ENCODE measurements around the gene LRPAP1.
"Not testable (repeated sequence)": the region's sequence is repeated elsewhere in the genome, so short reads cannot be mapped to it uniquely, and the experiment has no call there.

Gene LRPAP1

GRCh38 chr4:3571921-3572320, 39.7 kb upstream of the LRPAP1 start:
- Histone ChIP-seq H3K9me3 (ENCODE audit: insufficient read depth, low read depth, low read length) (no peaks in the 10 kb centered on the region), H4K8ac (ENCODE audit: low read depth, low read length) (no peak overlapping the region), H3K27ac (ENCODE audit: low read depth, low read length) (no peak overlapping the region), H2BK5ac (ENCODE audit: low read depth, low read length, poor library complexity) (no peak overlapping the region), H3K79me2 (ENCODE audit: control insufficient read depth, insufficient read depth, low read length, poor library complexity) (no peaks in the 10 kb centered on the region), H2AFZ (ENCODE audit: insufficient read depth, low read length, poor library complexity) (no peak overlapping the region), H3K4me1 (ENCODE audit: control insufficient read depth in 1 of 2, insufficient read depth in 2 of 2, low read length in 2 of 2) (no peaks in the 10 kb centered on the region), H3K23ac (ENCODE audit: low read length) (no peak overlapping the region), H4K12ac (ENCODE audit: low read depth, low read length) (no peak overlapping the region), H3K14ac (ENCODE audit: low read length) (no peak overlapping the region), H3K36me3 (ENCODE audit: control insufficient read depth in 1 of 2, insufficient read depth in 2 of 2, low read length in 2 of 2) (no peaks in the 10 kb centered on the region), H3K27me3 (ENCODE audit: insufficient read depth, low read length) (no peaks in the 10 kb centered on the region), H3K4me2 (ENCODE audit: low read length) (no peak overlapping the region), H3K9ac (ENCODE audit: low read length) (no peak overlapping the region), H2BK120ac (ENCODE audit: insufficient read depth, low read length, poor library complexity) (no peak overlapping the region), H3K18ac (ENCODE audit: low read length) (no peak overlapping the region), H2AK5ac (ENCODE audit: low read length) (no peak overlapping the region), H2BK12ac (ENCODE audit: low read length) (no peak overlapping the region), H3K4me3 (ENCODE audit: low read depth, low read length) (no peak overlapping the region), H3K79me1 (ENCODE audit: low read length) (no peaks in the 10 kb centered on the region), H3K4ac (ENCODE audit: low read depth, low read length) (no peak overlapping the region), H4K91ac (ENCODE audit: low read depth, low read length) (no peak overlapping the region)
- DNase-seq = no peak
- WGBS (ENCODE audit: extremely low coverage, insufficient coverage, insufficient read length) = no CpG with 5 or more reads among the region's 11 CpGs

GRCh38 chr4:3570923-3571322, 38.7 kb upstream of the LRPAP1 start:
- not testable (repeated sequence) for H4K91ac ChIP-seq (ENCODE audit: low read depth, low read length); H3K79me1 ChIP-seq (ENCODE audit: low read length); H3K9me3 ChIP-seq (ENCODE audit: insufficient read depth, low read depth, low read length); H3K23ac ChIP-seq (ENCODE audit: low read length); H3K4me3 ChIP-seq (ENCODE audit: low read depth, low read length); H3K27ac ChIP-seq (ENCODE audit: low read depth, low read length); H3K18ac ChIP-seq (ENCODE audit: low read length); H3K4me1 ChIP-seq (ENCODE audit: control insufficient read depth in 1 of 2, insufficient read depth in 2 of 2, low read length in 2 of 2); DNase-seq; H2AFZ ChIP-seq (ENCODE audit: insufficient read depth, low read length, poor library complexity); H3K14ac ChIP-seq (ENCODE audit: low read length); H3K27me3 ChIP-seq (ENCODE audit: insufficient read depth, low read length); H3K9ac ChIP-seq (ENCODE audit: low read length); H2BK12ac ChIP-seq (ENCODE audit: low read length); H4K12ac ChIP-seq (ENCODE audit: low read depth, low read length); H2BK120ac ChIP-seq (ENCODE audit: insufficient read depth, low read length, poor library complexity); H2BK5ac ChIP-seq (ENCODE audit: low read depth, low read length, poor library complexity); H3K4me2 ChIP-seq (ENCODE audit: low read length); H3K79me2 ChIP-seq (ENCODE audit: control insufficient read depth, insufficient read depth, low read length, poor library complexity); H2AK5ac ChIP-seq (ENCODE audit: low read length); H3K4ac ChIP-seq (ENCODE audit: low read depth, low read length); H3K36me3 ChIP-seq (ENCODE audit: control insufficient read depth in 1 of 2, insufficient read depth in 2 of 2, low read length in 2 of 2); H4K8ac ChIP-seq (ENCODE audit: low read depth, low read length)
- no CpG with 5 or more reads among the region's 15 CpGs for WGBS (ENCODE audit: extremely low coverage, insufficient coverage, insufficient read length)

GRCh38 chr4:3569611-3570010, 37.4 kb upstream of the LRPAP1 start:
- not testable (repeated sequence) for H2AK5ac ChIP-seq (ENCODE audit: low read length); H3K79me2 ChIP-seq (ENCODE audit: control insufficient read depth, insufficient read depth, low read length, poor library complexity); H3K18ac ChIP-seq (ENCODE audit: low read length); H4K12ac ChIP-seq (ENCODE audit: low read depth, low read length); H3K79me1 ChIP-seq (ENCODE audit: low read length); H3K27me3 ChIP-seq (ENCODE audit: insufficient read depth, low read length); H3K14ac ChIP-seq (ENCODE audit: low read length); H3K27ac ChIP-seq (ENCODE audit: low read depth, low read length); H3K36me3 ChIP-seq (ENCODE audit: control insufficient read depth in 1 of 2, insufficient read depth in 2 of 2, low read length in 2 of 2); H2BK120ac ChIP-seq (ENCODE audit: insufficient read depth, low read length, poor library complexity); H2BK5ac ChIP-seq (ENCODE audit: low read depth, low read length, poor library complexity); H3K4ac ChIP-seq (ENCODE audit: low read depth, low read length); H3K23ac ChIP-seq (ENCODE audit: low read length); H3K4me2 ChIP-seq (ENCODE audit: low read length); H3K9ac ChIP-seq (ENCODE audit: low read length); H3K4me3 ChIP-seq (ENCODE audit: low read depth, low read length); H4K8ac ChIP-seq (ENCODE audit: low read depth, low read length); H2AFZ ChIP-seq (ENCODE audit: insufficient read depth, low read length, poor library complexity); H2BK12ac ChIP-seq (ENCODE audit: low read length); DNase-seq; H3K4me1 ChIP-seq (ENCODE audit: control insufficient read depth in 1 of 2, insufficient read depth in 2 of 2, low read length in 2 of 2); H4K91ac ChIP-seq (ENCODE audit: low read depth, low read length); H3K9me3 ChIP-seq (ENCODE audit: insufficient read depth, low read depth, low read length)
- WGBS (ENCODE audit: extremely low coverage, insufficient coverage, insufficient read length) = no CpG with 5 or more reads among the region's 15 CpGs

- H2BK5ac ChIP-seq (ENCODE audit: low read depth, low read length, poor library complexity); H3K9me3 ChIP-seq (ENCODE audit: insufficient read depth, low read depth, low read length); H4K91ac ChIP-seq (ENCODE audit: low read depth, low read length); H3K27me3 ChIP-seq (ENCODE audit: insufficient read depth, low read length); H3K79me1 ChIP-seq (ENCODE audit: low read length); H4K8ac ChIP-seq (ENCODE audit: low read depth, low read length); H2AK5ac ChIP-seq (ENCODE audit: low read length); H2AFZ ChIP-seq (ENCODE audit: insufficient read depth, low read length, poor library complexity); H3K27ac ChIP-seq (ENCODE audit: low read depth, low read length); H3K79me2 ChIP-seq (ENCODE audit: control insufficient read depth, insufficient read depth, low read length, poor library complexity); H3K4me2 ChIP-seq (ENCODE audit: low read length); H3K9ac ChIP-seq (ENCODE audit: low read length); H3K14ac ChIP-seq (ENCODE audit: low read length); H2BK12ac ChIP-seq (ENCODE audit: low read length); H3K4me1 ChIP-seq (ENCODE audit: control insufficient read depth in 1 of 2, insufficient read depth in 2 of 2, low read length in 2 of 2); DNase-seq; H3K4ac ChIP-seq (ENCODE audit: low read depth, low read length); H3K4me3 ChIP-seq (ENCODE audit: low read depth, low read length); H3K23ac ChIP-seq (ENCODE audit: low read length); H4K12ac ChIP-seq (ENCODE audit: low read depth, low read length); H3K36me3 ChIP-seq (ENCODE audit: control insufficient read depth in 1 of 2, insufficient read depth in 2 of 2, low read length in 2 of 2); H3K18ac ChIP-seq (ENCODE audit: low read length); H2BK120ac ChIP-seq (ENCODE audit: insufficient read depth, low read length, poor library complexity): not testable (repeated sequence)
- whole genome bisulfite sequencing (ENCODE audit: extremely low coverage, insufficient coverage, insufficient read length) = no CpG with 5 or more reads among the region's 14 CpGs
These were observed 34.5 kb upstream of the LRPAP1 start for GRCh38 chr4:3566701-3567100.

Data from trophoblast cell (in vitro differentiated cells and primary cell).